Body of pancreas (tissue), 4 donors: ENCODE data around the gene TAAR5.

ENCODE experiments used
- POLR2A ChIP-seq, 3 donors: fragments of 450-650 bp; IDR thresholded peaks; one replicate each; pipeline ENCODE4 v1.6.1; 2016; ENCODE audit warnings: antibody characterized with exemption in 3 of 3, mild to moderate bottlenecking in 2 of 3
- TF ChIP-seq, protein P1 (sequence below), 7 experiments: fragments of 450-650 bp in 4 of 7; fragments of 200-600 bp in 3 of 7; sonication (generic) in 3 of 7; IDR thresholded peaks; one replicate each; pipeline ENCODE4 v1.5.1; 2016 to 2019; ENCODE audit warnings: antibody characterized with exemption in 7 of 7

DNA sequence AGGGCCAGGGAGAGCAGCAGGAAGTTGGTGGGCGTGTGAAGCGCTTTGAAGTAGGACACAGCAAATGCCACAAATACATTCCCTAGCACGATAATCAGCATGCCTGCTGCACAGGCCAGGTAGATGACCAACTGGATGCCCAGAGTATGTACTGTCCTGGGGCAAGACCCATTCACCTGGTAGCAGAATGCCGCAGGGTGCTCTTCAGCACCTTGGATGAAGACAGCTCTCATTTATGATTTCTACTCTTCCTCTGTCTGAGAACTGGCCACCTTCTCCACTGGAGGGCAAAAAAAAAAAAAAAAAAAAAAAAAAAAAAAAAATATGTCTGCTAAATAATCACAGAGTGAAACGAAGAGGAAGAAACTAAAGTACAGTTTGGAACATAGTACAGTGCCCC is at the start of gene TAAR5:
- TF ChIP-seq, protein P1, sequence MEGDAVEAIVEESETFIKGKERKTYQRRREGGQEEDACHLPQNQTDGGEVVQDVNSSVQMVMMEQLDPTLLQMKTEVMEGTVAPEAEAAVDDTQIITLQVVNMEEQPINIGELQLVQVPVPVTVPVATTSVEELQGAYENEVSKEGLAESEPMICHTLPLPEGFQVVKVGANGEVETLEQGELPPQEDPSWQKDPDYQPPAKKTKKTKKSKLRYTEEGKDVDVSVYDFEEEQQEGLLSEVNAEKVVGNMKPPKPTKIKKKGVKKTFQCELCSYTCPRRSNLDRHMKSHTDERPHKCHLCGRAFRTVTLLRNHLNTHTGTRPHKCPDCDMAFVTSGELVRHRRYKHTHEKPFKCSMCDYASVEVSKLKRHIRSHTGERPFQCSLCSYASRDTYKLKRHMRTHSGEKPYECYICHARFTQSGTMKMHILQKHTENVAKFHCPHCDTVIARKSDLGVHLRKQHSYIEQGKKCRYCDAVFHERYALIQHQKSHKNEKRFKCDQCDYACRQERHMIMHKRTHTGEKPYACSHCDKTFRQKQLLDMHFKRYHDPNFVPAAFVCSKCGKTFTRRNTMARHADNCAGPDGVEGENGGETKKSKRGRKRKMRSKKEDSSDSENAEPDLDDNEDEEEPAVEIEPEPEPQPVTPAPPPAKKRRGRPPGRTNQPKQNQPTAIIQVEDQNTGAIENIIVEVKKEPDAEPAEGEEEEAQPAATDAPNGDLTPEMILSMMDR (IDR thresholded peaks at IDR 0.05), result no peak
- no peak for TF ChIP-seq POLR2A (IDR thresholded peaks at IDR 0.05)
